Dermis microvascular lymphatic vessel endothelial cell (primary cell): ENCODE results near the gene ING5. TPM values are rescaled to one million over a fixed set of nuclear protein-coding genes. Genes with fewer than 3 reads are reported as not detected.

Experiments
- DNase-seq, 2 donors: peaks; one replicate each; pipeline versions ENCODE4 v3.0.0 to v3.0.0-alpha.2; 2010; ENCODE audit warnings: low read depth in 2 of 2
- total RNA-seq: library from RNA; depleted of rRNA; stranded (reverse); fragments of >200 nt; gene quantifications from 2 replicates; pipeline ENCODE4 v1.2.1, GENCODE V29; 2014

The ING5 gene
- total RNA-seq, 1 donor from 2014 or later: 16.7 TPM

DNA sequence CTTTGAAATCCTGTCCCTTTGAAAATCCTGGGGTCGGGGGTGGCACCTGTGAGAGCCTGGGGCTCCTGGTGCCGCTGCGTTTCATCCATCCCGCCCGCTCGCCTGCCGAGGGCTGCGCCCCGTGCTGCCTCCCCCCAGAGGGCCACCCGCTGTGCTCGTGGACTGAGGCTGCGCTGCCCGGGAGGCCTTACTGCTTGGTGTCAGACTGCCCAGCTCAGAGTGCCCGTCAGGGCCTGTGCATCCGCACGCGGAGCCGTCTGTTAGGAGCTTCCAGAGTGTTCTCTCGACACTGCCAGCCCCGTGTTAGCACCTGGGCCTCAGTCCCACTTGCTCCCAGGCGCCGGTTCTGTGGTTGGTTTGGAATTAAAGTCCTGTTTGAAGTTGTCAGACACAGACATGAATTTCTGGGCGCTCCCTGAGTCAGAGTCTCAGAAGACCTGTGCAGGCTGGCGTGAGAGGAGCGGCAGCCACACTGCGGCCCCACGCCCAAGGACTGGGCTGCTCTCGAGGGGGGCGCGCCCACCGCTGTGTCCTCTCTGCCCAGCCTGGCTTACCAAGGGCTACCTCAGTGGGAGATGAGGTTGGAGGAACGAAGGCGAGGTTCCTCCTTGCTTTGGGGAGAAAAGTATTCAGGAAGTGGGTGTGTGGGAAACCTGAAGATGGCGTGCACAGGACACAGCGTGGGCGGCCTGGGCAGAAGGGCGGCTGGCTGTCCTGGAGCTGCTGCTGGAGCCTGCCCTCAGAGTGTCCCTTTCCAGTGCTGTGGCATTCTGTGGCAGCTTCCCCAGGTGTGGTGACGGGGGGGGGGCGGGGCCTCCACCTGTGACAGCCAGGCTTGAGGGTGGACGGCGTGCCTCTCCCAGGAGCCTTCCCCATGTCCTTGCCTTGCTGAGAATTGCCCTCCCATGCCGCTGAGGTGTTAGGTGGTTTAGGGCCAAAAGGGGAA is 29.3 kb upstream of the ING5 start:
- DNase-seq: no peak

DNA sequence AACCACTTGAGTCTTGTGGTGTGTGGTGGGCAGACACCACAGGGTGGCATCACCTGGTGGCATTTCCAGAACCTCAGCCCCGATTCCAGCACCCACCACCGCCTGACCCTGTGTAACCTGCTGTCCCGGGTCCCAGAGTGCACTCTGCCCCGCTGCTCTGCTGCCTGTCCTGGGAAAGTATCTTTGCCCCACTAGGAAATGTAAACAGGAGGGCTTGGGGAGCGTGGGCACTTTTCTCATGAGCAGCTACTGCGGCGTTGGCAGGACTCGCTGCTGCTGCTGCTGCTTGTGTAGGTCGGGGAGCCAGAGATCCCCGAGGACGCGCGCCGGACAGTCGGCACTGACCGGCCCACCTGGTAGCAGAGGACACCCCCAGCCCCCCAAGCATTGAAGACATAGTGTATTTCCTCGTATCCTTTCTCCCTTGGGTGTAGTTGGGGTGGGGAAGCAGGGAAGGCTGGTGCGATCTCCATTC is 28.6 kb upstream of the ING5 start:
- DNase-seq: no peak

DNA sequence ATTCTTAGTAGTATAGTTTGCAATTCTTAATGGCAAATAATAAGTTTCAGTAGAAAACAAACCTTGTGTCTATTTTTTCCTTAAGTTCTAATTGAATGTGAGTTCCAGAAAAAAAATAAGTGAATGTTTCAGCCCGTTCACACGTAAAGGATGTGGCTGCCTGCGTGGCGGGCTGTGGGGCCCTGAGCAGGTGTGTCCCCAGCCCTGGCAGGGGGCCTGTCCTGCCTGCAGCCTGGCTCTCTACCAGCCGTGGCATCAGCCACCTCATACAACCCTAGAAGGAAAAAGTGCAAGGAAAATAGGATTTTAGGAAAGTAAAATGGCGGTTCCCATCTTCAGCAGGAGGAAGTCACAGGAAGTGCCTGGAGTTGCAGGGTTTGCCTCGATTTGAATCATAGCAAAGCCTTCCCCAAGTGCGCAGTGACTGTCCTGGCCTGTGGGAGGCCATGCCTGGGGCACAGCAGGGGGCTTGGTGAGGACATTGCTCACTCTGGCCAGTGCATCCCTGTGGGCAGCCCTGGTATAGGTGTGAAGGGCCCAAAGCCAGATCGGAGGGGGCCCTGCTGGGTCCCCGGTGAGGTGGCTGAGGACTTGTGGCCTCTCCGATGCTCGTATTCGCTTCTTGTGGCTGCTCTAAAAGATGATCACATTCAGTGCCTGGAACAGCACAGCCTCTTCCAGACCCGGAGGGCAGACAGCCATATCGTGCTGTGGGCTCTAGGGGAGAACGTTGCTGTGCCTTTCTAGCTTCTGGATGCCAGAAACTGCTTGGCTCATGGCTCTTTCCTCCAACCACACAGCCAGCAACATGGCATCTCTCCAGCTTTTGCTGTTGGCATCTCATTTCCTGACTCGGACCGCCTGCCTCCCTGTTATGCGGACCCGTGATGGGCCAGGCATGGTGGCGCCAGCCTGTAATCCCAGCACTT is 27.8 kb upstream of the ING5 start:
- no peak for DNase-seq

DNA sequence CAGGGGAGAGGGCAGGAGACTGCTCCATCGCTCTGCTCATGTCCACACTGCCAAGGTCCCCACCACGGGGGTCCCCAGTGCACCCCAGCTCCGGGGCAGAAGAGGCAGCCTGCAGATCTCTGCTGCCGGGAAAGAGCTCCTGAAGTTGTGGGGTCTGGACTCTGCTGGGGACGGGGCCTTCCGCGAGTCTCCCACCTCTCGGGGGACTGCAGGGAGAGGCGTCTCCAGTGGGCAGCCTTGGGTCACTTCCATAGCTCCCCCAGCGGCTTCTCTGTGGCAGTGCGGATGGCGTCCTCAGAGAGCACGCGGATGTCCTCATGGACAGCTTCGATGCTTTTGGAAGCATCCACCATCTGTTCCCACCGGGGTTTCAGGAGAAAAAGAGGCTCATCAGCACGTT is 26.0 kb upstream of the ING5 start:
- DNase-seq: no peak

DNA sequence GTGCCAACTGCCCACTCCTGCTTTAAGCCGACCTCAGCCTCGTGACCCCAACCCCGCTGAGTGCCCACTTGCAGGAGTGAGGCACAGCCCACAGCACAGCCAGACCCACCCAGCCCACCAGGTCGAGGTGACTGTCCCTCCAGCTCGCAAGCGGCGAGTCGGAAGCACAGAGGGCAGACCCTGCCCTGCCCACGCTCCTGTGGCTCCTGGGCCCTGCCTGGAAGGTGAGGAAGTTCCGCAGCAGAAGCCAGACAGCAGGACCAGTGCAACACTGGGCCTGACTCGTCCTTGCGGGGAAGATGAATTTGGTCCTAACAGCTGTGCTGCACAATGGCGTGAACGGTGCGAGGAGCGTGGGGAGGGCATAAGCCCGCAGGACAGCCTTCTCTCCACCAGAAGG is 25.2 kb upstream of the ING5 start:
- no peak for DNase-seq

DNA sequence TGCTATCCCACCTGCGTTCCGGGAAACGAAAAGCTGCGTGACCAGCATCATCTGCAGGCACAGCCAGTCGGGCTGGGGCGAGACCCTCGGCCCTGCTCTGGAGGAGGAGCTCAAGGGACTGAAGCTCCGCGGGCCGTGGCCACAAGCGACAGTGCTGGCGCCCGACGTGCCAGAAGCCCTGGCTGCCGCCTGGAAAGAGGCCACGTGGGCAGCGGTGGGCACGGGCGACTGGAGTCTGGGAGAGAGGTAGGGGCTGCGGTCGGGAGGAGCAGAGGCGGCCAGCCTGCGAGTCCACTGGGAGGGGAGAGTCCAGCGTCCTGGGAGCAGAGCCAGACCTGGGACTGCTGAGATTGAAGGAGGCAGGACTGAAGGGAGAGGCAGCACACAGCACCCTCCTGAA is 24.4 kb upstream of the ING5 start:
- no peak for DNase-seq

DNA sequence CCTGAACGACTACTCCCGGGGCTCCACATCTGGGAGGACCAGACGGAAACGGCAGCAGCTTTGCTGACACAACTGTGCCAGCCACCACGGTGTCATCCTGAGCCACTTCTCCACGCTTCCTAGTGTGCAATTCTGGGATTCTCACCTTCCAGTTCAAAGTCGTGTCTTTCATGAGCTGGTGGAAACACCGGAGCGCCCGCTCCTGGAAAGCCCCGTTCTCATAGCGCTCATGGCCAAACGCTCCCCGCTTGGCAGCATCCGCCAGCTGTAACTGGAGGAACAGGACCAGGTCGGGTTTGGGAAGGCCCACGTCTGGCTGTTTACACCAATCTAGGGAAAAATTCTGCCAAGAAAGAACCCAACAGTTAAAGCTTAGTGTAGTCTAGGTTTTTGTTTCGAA is 23.5 kb upstream of the ING5 start:
- no peak for DNase-seq

DNA sequence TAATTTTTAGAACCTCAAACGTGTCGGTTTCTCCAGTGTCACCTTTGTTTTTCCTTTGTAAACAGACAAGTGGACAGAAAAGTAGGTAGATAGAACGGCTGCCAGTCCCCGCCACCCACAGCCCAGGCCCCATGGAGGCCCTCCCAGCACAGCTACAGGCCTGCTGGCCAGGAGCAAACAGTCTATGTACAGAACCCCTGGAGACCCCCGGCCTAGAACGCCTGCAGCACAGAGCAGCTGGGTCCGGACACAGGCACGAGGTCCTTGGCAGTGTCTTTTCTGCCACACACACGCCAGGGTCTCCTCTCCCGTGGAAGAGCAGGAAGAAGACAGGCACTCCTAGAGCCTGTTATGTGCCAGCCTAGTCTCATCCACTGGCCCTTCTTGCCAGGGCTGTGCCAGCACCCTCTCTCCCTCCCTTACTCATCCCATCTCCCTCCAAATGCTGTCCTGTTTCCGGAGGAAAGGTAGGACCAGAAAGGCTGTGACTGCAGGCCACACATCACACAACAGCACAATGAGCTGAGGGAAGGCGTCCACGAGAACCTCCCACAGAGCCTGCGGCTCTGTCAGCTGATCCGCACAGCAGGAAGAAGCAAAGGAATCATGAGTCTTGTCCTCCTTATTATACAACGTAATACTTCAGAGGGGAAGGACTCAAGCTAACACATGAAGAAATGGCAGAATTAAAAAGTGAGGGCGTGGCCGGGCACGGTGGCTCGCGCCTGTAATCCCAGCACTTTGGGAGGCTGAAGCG is 22.9 kb upstream of the ING5 start:
- no peak for DNase-seq

DNA sequence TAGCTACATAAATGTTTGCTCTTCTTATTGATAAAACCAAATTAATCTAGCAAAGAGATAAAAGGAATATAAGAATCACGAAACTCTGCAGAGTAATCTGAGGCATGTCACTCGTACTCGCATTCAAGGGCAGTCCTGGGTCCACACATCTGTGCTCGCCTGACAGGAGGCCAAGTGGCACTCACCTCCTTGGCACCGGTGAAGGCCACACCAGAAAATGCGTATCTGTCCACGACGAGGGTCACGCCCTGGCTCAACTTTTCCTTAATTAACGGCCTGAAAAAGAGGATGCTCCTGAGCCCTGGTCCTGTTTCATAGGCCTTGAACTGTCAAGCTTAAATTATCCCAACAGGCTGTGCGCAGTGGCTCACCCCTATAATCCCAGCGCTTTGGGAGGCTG is 21.8 kb upstream of the ING5 start:
- DNase-seq: no peak

DNA sequence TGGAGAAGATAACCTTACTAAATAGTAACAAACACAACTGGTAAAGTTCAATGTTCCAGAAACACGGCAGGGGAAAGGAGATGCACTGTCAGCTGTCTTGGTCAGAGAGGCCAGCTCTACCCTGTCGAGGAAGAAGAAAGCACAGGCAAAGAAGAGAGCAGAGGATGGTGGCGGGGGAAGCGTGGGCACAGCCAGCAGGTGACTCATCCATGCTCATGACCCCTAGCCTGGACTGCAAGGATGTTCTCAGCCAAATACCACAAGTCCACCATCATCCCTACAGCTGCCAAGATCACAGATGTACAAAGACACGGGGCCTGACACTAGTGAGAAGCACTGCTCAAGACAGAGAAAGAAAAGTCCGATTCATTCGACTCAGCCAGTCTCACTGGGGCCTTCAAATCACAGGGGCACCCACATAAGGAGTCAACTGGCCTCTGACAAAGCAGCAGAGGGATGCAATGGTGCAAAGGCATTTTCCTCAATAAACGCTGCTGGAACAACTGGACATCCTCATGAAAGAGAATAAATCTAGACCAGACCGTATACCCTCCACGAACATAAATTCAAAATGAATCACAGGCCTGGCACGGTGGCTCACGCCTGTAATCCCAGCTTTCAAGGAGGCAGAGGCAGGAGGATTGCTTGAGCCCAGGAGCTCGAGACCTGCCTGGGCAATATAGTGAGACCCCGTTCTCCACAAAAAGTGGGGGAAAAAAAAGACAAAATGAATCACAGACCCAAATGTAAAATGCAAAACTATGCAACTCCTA is 20.8 kb upstream of the ING5 start:
- DNase-seq: peak in 1 of 2 donors; percentile 79

DNA sequence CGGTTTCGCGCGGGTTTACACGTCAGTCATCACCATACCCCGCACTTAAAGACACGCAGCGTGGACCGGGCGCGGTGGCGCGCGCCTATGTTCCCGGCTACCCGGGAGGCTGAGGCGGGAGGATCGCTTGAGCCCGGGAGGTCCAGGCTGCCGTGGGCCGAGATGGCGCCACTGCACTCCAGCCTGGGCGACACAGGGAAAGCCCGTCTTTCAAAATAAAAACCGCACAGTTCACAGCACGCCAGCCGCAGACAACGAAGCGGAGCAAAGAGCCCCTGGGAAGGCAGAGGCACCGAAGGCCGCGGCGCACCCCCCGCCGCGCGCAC is 15.6 kb upstream of the ING5 start:
- no peak for DNase-seq

DNA sequence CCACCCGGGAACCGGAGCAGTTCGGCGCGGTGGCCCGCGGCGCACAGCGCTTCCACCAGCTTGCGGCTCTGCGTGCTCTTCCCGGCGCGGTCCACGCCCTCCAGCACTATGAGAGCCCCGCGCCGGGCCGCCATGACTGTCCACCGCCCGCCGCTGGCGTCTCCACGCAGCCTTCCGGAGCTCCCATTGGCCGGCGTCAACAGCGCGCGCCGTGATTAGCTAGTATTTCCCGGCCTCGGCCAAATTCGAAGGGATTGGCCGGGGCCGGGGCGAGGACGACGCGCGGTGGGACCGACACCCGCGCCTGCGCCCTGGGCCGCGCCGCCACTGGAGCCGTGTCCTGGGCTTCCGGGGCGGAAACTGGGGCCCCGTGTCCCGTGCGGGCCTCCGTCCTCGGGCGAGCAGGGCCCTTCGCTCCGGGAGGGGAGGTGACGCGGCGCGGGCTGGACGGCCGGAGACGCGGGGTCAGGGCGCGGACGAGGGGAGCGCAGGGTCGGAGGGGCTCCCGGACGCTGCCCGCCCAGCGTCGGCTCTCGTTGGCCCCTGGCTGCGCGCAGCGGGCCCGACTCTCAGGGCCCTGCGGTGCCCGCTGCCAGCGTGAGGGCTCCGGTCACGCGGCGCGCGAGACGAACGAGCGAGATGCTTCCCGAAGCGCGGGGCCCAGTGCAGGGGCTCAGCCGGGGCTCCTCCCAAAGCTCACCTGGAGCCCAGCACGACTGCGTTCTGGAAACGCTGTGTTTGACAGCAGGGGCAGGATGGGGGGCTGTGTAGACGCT is 15.0 kb upstream of the ING5 start, which contains the start of gene DTYMK:
TSS of gene DTYMK (minus strand) at position 166 of the 776 bp plus-strand sequence. CDS start at position 134, 32 bp downstream.
- peak; percentile 85 to 97 for DNase-seq

DNA sequence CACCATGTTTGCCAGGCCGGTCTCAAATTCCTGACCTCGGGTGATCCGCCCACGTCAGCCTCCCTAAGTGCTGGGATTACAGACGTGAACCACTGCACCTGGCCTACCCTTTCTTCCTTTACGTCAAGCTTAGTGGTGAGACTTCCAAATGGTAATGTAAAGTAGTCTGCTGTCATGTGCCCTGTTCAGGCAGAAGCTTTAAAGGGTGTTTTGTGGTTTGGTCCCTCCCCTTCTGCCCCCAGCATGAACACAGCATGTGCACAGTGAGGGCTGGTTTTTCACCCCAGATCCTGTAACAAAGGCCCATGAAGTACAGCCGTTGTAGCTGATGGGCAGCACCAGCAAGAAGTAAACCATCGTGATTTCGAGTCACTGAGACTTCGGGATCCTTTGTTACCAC is 12.5 kb upstream of the ING5 start:
- no peak for DNase-seq

DNA sequence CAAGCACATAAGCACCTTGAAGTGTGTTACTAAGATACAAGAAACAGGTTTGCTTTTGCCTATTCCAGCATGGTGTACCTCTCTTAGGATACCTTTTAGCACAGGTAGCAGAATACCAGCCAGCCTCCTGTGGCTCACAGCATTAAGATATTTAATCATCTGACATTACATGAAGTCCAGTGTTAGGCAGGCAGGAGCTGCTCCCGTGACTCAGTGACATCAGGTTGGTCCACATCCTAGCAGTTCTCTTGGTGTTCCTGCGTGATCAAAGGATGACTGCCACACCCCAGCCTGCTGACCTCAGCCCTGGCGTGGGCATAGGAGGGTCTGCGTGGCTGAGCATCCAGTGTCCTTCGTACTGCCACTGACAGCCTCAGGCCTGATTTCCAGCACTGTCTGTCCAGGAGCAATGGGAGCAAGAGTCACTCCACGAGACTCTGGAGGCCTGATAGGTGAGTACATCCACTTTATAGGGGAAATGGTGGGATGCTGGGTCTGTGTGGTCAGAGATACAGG is 11.6 kb upstream of the ING5 start:
- DNase-seq: no peak

DNA sequence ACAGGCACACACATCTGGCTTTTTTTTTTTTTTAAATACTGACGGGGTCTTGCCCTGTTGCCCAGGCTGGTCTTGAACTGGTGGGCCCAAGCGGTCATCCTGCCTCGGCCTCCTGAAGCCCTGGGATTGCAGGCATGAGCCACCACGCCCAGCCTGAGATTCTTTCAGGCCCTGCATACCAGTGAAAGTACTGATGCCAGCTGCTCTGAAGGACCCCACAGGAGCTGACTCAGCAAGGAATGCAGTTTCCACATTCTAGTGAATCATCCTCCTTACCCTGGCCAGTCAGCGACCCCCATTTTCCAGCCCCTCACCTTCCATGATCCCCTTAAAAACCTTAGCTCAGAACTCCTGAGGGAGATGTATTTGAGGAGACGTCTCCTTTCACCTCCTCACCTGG is 9.4 kb upstream of the ING5 start:
- DNase-seq: no peak

DNA sequence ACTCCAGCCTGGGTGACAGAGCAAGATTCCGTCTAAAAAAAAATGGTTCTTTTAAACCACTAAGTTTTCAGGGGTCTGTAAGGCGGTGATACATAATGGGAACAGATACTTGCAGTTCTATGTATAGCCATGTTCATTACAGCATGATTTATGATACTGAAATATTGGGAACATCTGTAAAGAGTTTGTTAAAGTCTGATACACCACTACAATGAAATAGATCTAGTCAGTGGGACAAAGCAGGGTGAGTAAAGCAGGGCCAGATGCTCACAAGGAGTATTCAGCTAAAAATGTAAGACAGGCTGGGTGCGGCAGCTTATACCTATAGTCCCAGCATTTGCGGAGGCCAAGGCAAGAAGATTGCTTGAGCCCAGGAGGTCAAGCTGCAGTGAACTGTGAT is 6.2 kb upstream of the ING5 start:
- DNase-seq: no peak

DNA sequence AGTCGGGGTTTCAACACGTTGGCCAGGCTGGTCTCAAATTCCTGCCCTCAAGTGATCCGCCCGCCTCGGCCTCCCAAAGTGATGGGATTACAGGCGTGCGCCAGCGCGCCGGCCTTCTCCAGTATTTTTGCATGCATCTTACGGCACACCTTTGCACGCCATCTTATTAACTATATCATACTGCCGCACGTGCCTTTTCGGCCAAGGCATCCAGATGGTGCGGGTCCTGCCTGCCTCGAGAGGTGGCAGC is 765 bp upstream of the ING5 start:
- no peak for DNase-seq

DNA sequence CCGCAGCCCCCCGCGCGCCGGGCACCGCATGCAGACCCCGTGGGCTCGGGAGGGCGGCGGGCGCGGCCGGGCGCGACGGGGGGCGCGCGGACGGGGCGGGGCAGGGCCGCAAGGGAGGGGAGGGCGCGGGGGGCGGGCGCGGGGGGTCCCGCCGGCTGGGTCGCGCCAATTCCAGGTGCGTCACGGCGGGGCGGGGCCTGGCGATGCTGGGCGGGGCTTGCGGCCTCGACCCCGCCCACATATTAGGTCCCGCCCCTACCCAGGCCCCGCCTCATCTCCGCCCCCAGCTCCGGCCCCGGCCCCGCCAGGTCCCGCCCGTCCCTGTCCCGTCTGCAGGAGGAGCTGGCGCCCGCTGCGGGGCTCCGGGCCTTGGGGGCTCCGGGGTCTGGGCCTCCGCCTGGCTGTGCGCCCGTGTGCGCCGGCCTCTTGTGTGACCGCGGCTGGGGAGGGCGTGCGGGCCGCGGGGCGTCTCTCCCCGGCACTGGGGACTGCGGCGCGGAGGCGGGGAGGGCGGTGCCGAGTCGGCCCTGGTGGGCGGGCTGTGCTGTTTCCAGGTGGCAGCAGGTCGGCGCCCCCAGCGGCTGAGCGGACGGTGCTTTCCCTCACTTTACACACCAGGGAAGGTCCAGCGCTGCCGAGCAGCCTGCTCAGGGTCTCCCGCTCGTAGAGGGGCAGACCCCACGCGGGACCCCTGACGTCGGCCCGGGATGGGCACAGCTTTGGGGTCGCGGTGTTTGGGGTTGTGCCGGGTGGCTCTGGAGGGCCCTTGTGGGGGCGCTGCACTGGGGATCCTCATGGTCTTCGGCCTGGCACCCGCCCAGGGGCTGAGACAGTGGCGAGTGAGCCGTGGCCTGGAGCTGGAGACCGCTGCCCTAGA is 554 bp downstream of the ING5 start:
- peak; percentile 51 to 86 for DNase-seq

DNA sequence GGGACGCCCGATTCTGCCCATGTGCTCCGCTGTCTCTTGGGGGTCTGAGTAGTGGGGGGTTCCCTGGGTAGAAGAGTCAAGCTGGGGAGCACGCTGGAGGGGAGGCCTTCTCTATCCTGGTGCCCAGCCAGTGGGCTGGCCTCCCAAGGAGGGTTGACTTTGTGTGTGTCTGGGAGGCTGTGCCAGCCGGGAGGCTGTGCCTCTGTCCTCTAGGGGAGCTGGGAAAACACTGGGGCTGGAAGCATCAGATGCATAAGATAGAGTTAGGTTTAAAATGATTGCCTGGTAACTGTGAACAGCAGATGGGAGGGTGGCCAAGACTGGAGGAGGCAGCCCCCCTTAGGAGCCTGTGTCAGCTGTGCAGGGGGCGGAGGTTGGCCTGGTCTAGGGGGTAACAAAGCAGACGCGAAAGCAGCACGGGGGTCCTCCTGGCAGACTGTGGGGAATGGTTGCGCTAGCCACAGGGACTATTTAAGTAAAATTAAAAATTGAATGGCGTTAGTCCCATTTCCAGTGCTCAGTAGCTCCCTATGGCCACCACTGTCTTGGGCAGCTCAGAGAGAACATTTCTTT is 1.3 kb downstream of the ING5 start:
- DNase-seq: peak in 1 of 2 donors; percentile 9
